ENCODE measurements around the gene FAM222A. TPM values are rescaled to one million over a fixed set of nuclear protein-coding genes. Genes with fewer than 3 reads are reported as not detected.

The FAM222A gene
- total RNA-seq, 1 experiment from 2014 or later: 3.7 TPM

- BruUV-seq (replicated peaks): no TSS peak
- no peak overlapping the region for H3K4me2 ChIP-seq (ENCODE audit: low read length)
- no peaks in the 10 kb centered on the region for H3K9me3 ChIP-seq (ENCODE audit: control insufficient read depth in 1 of 2, insufficient read depth in 1 of 2, low read depth in 1 of 2, low read length in 2 of 2)
- no peaks in the 10 kb centered on the region for H3K27me3 ChIP-seq (ENCODE audit: insufficient read depth, low read length)
- RAD21 ChIA-PET (ENCODE audit: low non-redundant PET in 1 of 2, low total read pairs in 2 of 2, uncharacterized antibody in 2 of 2, unreplicated experiment in 2 of 2): no interaction called here
- H4K20me1 ChIP-seq (ENCODE audit: insufficient read depth): no peaks in the 10 kb centered on the region
- H3K4me3 ChIP-seq (replicated peaks in 1 of 2; ENCODE audit: low read depth in 1 of 2, low read length in 2 of 2): no peak overlapping the region
- no peak overlapping the region for H3K9ac ChIP-seq (ENCODE audit: low read length)
- intact Hi-C loops (cut with micrococcal nuclease): no loop called here
- no peaks in the 10 kb centered on the region for H3K79me2 ChIP-seq (ENCODE audit: insufficient read depth, low read length)
- no peaks in the 10 kb centered on the region for H3K4me1 ChIP-seq (ENCODE audit: control insufficient read depth in 1 of 2, insufficient read depth in 2 of 2, low read length in 2 of 2)
- H3K27ac ChIP-seq (ENCODE audit: low read depth, low read length): no peak overlapping the region
- ATAC-seq (no peak), DNase-seq (ENCODE audit: low read depth, low spot score) (no peak)
- CTCF ChIA-PET: no interaction called here
- TF ChIP-seq EZH2 (IDR thresholded peaks at IDR 0.05): no peak
- TF ChIP-seq ZFX (IDR thresholded peaks at IDR 0.05): no peak
- TF ChIP-seq EGR1 (IDR thresholded peaks at IDR 0.05; ENCODE audit: low read depth): no peak
- TF ChIP-seq SIN3A (IDR thresholded peaks at IDR 0.05; ENCODE audit: low read depth): no peak
- no peak for TF ChIP-seq CTCF (IDR thresholded peaks at IDR 0.05 in 2 of 3, conservative IDR thresholded peaks at IDR 0.05 in 1 of 3; ENCODE audit: borderline replicate concordance in 1 of 3, insufficient read depth in 1 of 3, low read depth in 2 of 3, low read length in 2 of 3)
- TF ChIP-seq SRF (IDR thresholded peaks at IDR 0.05; ENCODE audit: low read depth): no peak
- TF ChIP-seq POLR2A (IDR thresholded peaks at IDR 0.05; ENCODE audit: borderline replicate concordance, extremely low read depth, insufficient read depth, insufficient read length): no peak
- TF ChIP-seq JUND (IDR thresholded peaks at IDR 0.05): no peak
- no peak for TF ChIP-seq REST (IDR thresholded peaks at IDR 0.05; ENCODE audit: low read depth)
- no peak for TF ChIP-seq ZNF274 (IDR thresholded peaks at IDR 0.05; ENCODE audit: low read depth, low read length)
- no peak for TF ChIP-seq ZBTB33 (IDR thresholded peaks at IDR 0.05; ENCODE audit: extremely low read depth, insufficient replicate concordance, low read length)
- POLR2A ChIA-PET: no interaction called here
- no peaks in the 10 kb centered on the region for H3K9me2 ChIP-seq (ENCODE audit: insufficient read depth)
- no peaks in the 10 kb centered on the region for H3K36me3 ChIP-seq (ENCODE audit: control insufficient read depth in 1 of 2, insufficient read depth in 2 of 2, low read length in 2 of 2)
- H2AFZ ChIP-seq (ENCODE audit: low read depth, low read length, poor library complexity, severe bottlenecking): no peak overlapping the region
Observed at GRCh38 chr12:109726511-109727038, 12.9 kb downstream of the FAM222A start.
